CD14-positive monocyte (primary cell): ENCODE data around the gene PLXNA4. TPM values are rescaled to one million over a fixed set of nuclear protein-coding genes. Genes with fewer than 3 reads are reported as not detected.

ENCODE experiments used
- DNase-seq, 3 donors: peaks; one replicate each; pipeline ENCODE4 v3.0.0-alpha.2; 2011 to 2022
- H2AFZ ChIP-seq: 2 replicates; pipeline ENCODE4 v1.6.0; 2012; ENCODE audit warnings: mild to moderate bottlenecking, low read depth, low read length, inconsistent platforms; ENCODE audit not compliant: insufficient read depth, poor library complexity, severe bottlenecking
- H3K27ac ChIP-seq, 2 donors: 1 replicate in 1 of 2; 2 replicates in 1 of 2; pipeline ENCODE4 v1.5.1; 2012 to 2013; ENCODE audit warnings: low read length in 2 of 2, control low read depth in 1 of 2, inconsistent platforms in 1 of 2, low read depth in 1 of 2, mild to moderate bottlenecking in 1 of 2
- H3K27me3 ChIP-seq, 2 donors: one replicate each; pipeline versions ENCODE4 v1.6.0 to v1.6.1; 2011 to 2013; ENCODE audit warnings: low read length in 2 of 2; ENCODE audit not compliant: control insufficient read depth in 2 of 2, insufficient read depth in 2 of 2
- H3K36me3 ChIP-seq, 2 donors: replicated peaks in 1 of 2; 1 replicate in 1 of 2; 2 replicates in 1 of 2; pipeline versions ENCODE4 v1.5.1 to v1.6.1; 2012 to 2013; ENCODE audit warnings: low read length in 2 of 2, control low read depth in 1 of 2, inconsistent platforms in 1 of 2, mild to moderate bottlenecking in 1 of 2; ENCODE audit not compliant: insufficient read depth in 2 of 2, control insufficient read depth in 1 of 2
- H3K4me1 ChIP-seq, 2 donors: 1 replicate in 1 of 2; 2 replicates in 1 of 2; pipeline versions ENCODE4 v1.5.1 to v1.6.1; 2012 to 2013; ENCODE audit warnings: low read length in 2 of 2, control low read depth in 1 of 2, inconsistent platforms in 1 of 2, mild to moderate bottlenecking in 1 of 2, moderate library complexity in 1 of 2; ENCODE audit not compliant: insufficient read depth in 2 of 2, control insufficient read depth in 1 of 2
- H3K4me2 ChIP-seq: replicated peaks from 2 replicates; pipeline ENCODE3; 2012; ENCODE audit warnings: low read length, moderate library complexity, mild to moderate bottlenecking; ENCODE audit not compliant: poor library complexity, severe bottlenecking; ENCODE audit errors: extremely low read depth
- H3K4me3 ChIP-seq, 3 experiments: fragments of 200-600 bp in 1 of 3; sonication (generic) in 1 of 3; replicated peaks in 1 of 3; 1 replicate in 2 of 3; 2 replicates in 1 of 3; pipeline ENCODE4 v1.5.1; 2011 to 2013; ENCODE audit warnings: low read length in 3 of 3, mild to moderate bottlenecking in 3 of 3, control low read depth in 2 of 3, low read depth in 2 of 3, inconsistent platforms in 1 of 3, moderate library complexity in 1 of 3
- H3K79me2 ChIP-seq: 2 replicates; pipeline ENCODE4 v1.6.0; 2012; ENCODE audit warnings: mild to moderate bottlenecking, control low read depth, inconsistent platforms, low read length, moderate library complexity; ENCODE audit not compliant: insufficient read depth
- H3K9ac ChIP-seq: 2 replicates; pipeline ENCODE4 v1.6.0; 2017; ENCODE audit warnings: low read length, mild to moderate bottlenecking; ENCODE audit not compliant: insufficient read depth, poor library complexity, severe bottlenecking
- H3K9me3 ChIP-seq, 2 donors: replicated peaks in 1 of 2; 1 replicate in 1 of 2; 2 replicates in 1 of 2; pipeline versions ENCODE4 v1.5.1 to v1.6.1; 2012 to 2013; ENCODE audit warnings: low read length in 2 of 2, control low read depth in 1 of 2; ENCODE audit not compliant: control insufficient read depth in 1 of 2, insufficient read depth in 1 of 2
- H4K20me1 ChIP-seq: 2 replicates; pipeline ENCODE4 v1.6.0; 2012; ENCODE audit warnings: mild to moderate bottlenecking, low read length, control low read depth, moderate library complexity; ENCODE audit not compliant: insufficient read depth
- H3K27ac Mint-ChIP-seq, 7 donors: one replicate each; pipeline ENCODE4 v1.8.0; 2020; ENCODE audit warnings: mild to moderate bottlenecking in 7 of 7, mixed read lengths in 7 of 7, moderate library complexity in 6 of 7, inconsistent platforms in 2 of 7
- H3K27me3 Mint-ChIP-seq, 3 donors: one replicate each; pipeline ENCODE4 v1.8.0; 2021 to 2022; ENCODE audit warnings: low read depth in 3 of 3, mild to moderate bottlenecking in 3 of 3, mixed read lengths in 3 of 3, moderate library complexity in 3 of 3, inconsistent platforms in 1 of 3
- H3K36me3 Mint-ChIP-seq, 2 donors: one replicate each; pipeline ENCODE4 v1.8.0; 2020; ENCODE audit warnings: mixed read lengths in 2 of 2, inconsistent platforms in 1 of 2, mild to moderate bottlenecking in 1 of 2
- H3K4me1 Mint-ChIP-seq: one replicate; pipeline ENCODE4 v1.8.0; 2020; ENCODE audit warnings: mild to moderate bottlenecking, mixed read lengths
- H3K4me3 Mint-ChIP-seq, 2 donors: one replicate each; pipeline ENCODE4 v1.8.0; 2020; ENCODE audit warnings: mild to moderate bottlenecking in 2 of 2, mixed read lengths in 2 of 2, moderate library complexity in 1 of 2
- H3K9me3 Mint-ChIP-seq, 7 donors: one replicate each; pipeline ENCODE4 v1.8.0; 2020 to 2022; ENCODE audit warnings: mixed read lengths in 7 of 7, mild to moderate bottlenecking in 6 of 7, moderate library complexity in 6 of 7, inconsistent platforms in 2 of 7
- CTCF ChIP-seq: fragments of 200-600 bp; IDR thresholded peaks from one replicate; pipeline ENCODE4 v1.8.0; 2022; ENCODE audit warnings: antibody characterized with exemption, mild to moderate bottlenecking
- WGBS: methylation state at CpG from one replicate; pipeline ENCODE4 v1.1.5; 2013; ENCODE audit warnings: missing lambda C conversion rate; ENCODE audit not compliant: insufficient coverage; 5-methylcytosine and 5-hydroxymethylcytosine counted together
- intact Hi-C, 2 donors: fragments of 100-400 bp; cut with micrococcal nuclease; formaldehyde crosslinking; loops; one replicate each; pipeline versions ENCODE4 v1.15.0 to v1.15.1; 2023
- polyA plus RNA-seq, 3 donors: library from polyadenylated mRNA; depleted of rRNA in 1 of 3; unstranded in 2 of 3; stranded (reverse) in 1 of 3; fragments of 300-500 nt in 2 of 3; fragments of >200 nt in 1 of 3; fragmentation: Illumina TruSeq in 2 of 3; gene quantifications; 1 replicate in 2 of 3; 2 replicates in 1 of 3; pipeline ENCODE4 v1.2.3, GENCODE V29; 2012 to 2021

Gene PLXNA4
- polyA plus RNA-seq, 3 donors, result not detected

GRCh38 chr7:132572526-132572925 lies 3.7 kb downstream of the PLXNA4 start:
- peaks cover 0 to 8% (median under 1%) of the 10 kb centered on the region in 7 donors for H3K9me3 Mint-ChIP-seq
- WGBS, result no CpG with 5 or more reads among the region's 3 CpGs
- Histone ChIP-seq H4K20me1 (no peaks in the 10 kb centered on the region), H3K4me3 (no peak overlapping the region), H3K9ac (no peak overlapping the region), H3K9me3 (peaks cover 0 to 35% of the 10 kb centered on the region in 2 donors), H3K27me3 (peaks cover 72 to 83% of the 10 kb centered on the region in 2 donors), H3K4me1 (peaks cover 0 to 4% of the 10 kb centered on the region in 2 donors), H3K4me2 (no peak overlapping the region), H2AFZ (no peak overlapping the region), H3K36me3 (no peaks in the 10 kb centered on the region), H3K27ac (no peak overlapping the region), H3K79me2 (no peaks in the 10 kb centered on the region)
- no peak for TF ChIP-seq CTCF
- peaks cover 72 to 85% (median 77%) of the 10 kb centered on the region in 3 donors for H3K27me3 Mint-ChIP-seq
- peak overlapping the region in 1 of 2 donors; percentile 12 for H3K4me3 Mint-ChIP-seq
- H3K4me1 Mint-ChIP-seq, result peaks cover 1% of the 10 kb centered on the region
- no peak for DNase-seq
- H3K27ac Mint-ChIP-seq, result no peak overlapping the region
- intact Hi-C loops, result no loop called here
- H3K36me3 Mint-ChIP-seq, result peaks cover 0 to 3% of the 10 kb centered on the region in 2 donors

DNA sequence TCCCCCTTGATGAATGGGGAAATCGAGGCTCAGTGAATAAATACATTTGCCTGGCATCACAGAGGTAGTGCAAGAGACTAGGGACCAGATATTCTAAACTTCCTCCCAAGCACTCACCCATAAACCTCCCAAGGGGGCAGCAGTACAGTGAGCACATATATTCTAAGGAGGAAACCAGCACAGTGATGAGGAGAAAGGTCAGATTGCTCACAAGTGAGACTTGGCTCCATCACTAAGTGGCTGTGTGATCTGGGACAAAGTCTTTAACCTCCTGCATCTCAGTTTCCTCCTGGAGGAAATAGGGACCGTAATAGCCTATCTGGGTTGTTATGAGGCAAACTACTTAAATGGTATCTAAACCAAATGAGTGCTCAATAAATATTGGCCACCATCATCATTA lies 4.3 kb downstream of the PLXNA4 start:
- no peaks in the 10 kb centered on the region for H3K36me3 ChIP-seq
- H3K4me1 Mint-ChIP-seq, result no peaks in the 10 kb centered on the region
- DNase-seq, result no peak
- no peak overlapping the region for H3K27ac ChIP-seq
- H3K9me3 Mint-ChIP-seq, result peaks cover 0 to 7% (median 0%) of the 10 kb centered on the region in 7 donors
- peaks cover 0 to 4% of the 10 kb centered on the region in 2 donors for H3K4me1 ChIP-seq
- no peaks in the 10 kb centered on the region for H4K20me1 ChIP-seq
- WGBS, result no CpG with 5 or more reads among the region's 2 CpGs
- H2AFZ ChIP-seq, result no peak overlapping the region
- no peak overlapping the region for H3K9ac ChIP-seq
- H3K27ac Mint-ChIP-seq, result no peak overlapping the region
- no peak for TF ChIP-seq CTCF
- peaks cover 0 to 34% of the 10 kb centered on the region in 2 donors for H3K9me3 ChIP-seq
- peak overlapping the region in 1 of 2 donors; percentile 32 for H3K4me3 Mint-ChIP-seq
- H3K36me3 Mint-ChIP-seq, result peaks cover 0 to 3% of the 10 kb centered on the region in 2 donors
- intact Hi-C loops, result no loop called here
- H3K4me3 ChIP-seq, result no peak overlapping the region
- H3K79me2 ChIP-seq, result no peaks in the 10 kb centered on the region
- peaks cover 70 to 84% (median 77%) of the 10 kb centered on the region in 3 donors for H3K27me3 Mint-ChIP-seq
- H3K27me3 ChIP-seq, result peaks cover 69 to 86% of the 10 kb centered on the region in 2 donors
- H3K4me2 ChIP-seq, result no peak overlapping the region
